NCI-H2029 treated with DMSO at 0.1 percent for 48 hours (cell line): Measurements from ENCODE around the gene TMEM156.
"Not testable (repeated sequence)": the region's sequence is repeated elsewhere in the genome, so short reads cannot be mapped to it uniquely, and the experiment has no call there.

Experiments used
- DNase-seq: peaks from one replicate; lab custom pipeline; 2025; lab: John Stamatoyannopoulos, UW

TMEM156 gene

GRCh38 chr4:39043861-39044363 lies 11.7 kb upstream of the TMEM156 start:
- no peak for DNase-seq

GRCh38 chr4:39043058-39043860 lies 11.1 kb upstream of the TMEM156 start:
- no peak for DNase-seq

- no peak for DNase-seq
Observed at GRCh38 chr4:39042366-39042765, 10.2 kb upstream of the TMEM156 start.

- no peak for DNase-seq
Observed at GRCh38 chr4:39039108-39039507, 6.9 kb upstream of the TMEM156 start.

- DNase-seq: no peak
Observed at GRCh38 chr4:39037941-39038340, 5.7 kb upstream of the TMEM156 start.

- DNase-seq: no peak
Observed at GRCh38 chr4:39037491-39037825, 5.2 kb upstream of the TMEM156 start.

GRCh38 chr4:39036172-39036571 lies 4.0 kb upstream of the TMEM156 start:
- no peak for DNase-seq

- not testable (repeated sequence) for DNase-seq
Observed at GRCh38 chr4:39031590-39032020, 604 bp downstream of the TMEM156 start.

GRCh38 chr4:39030725-39031124 lies 1.5 kb downstream of the TMEM156 start:
- DNase-seq: no peak

- DNase-seq: no peak
Observed at GRCh38 chr4:39029752-39030694, 2.2 kb downstream of the TMEM156 start.

GRCh38 chr4:39026096-39026495 lies 6.1 kb downstream of the TMEM156 start:
- no peak for DNase-seq

- DNase-seq: no peak
Observed at GRCh38 chr4:39025552-39026085, 6.6 kb downstream of the TMEM156 start.

GRCh38 chr4:39024311-39024865 lies 7.8 kb downstream of the TMEM156 start:
- DNase-seq: no peak

- DNase-seq: no peak
Observed at GRCh38 chr4:39023059-39023458, 9.2 kb downstream of the TMEM156 start.

GRCh38 chr4:39022241-39022640 lies 10.0 kb downstream of the TMEM156 start:
- DNase-seq: no peak

GRCh38 chr4:39021631-39022030 lies 10.6 kb downstream of the TMEM156 start:
- no peak for DNase-seq

GRCh38 chr4:39020130-39020529 lies 12.1 kb downstream of the TMEM156 start:
- no peak for DNase-seq

GRCh38 chr4:39014028-39014427 lies 18.2 kb downstream of the TMEM156 start:
- no peak for DNase-seq

- no peak for DNase-seq
Observed at GRCh38 chr4:39004758-39005157, 27.5 kb downstream of the TMEM156 start.

- DNase-seq: not testable (repeated sequence)
Observed at GRCh38 chr4:39002058-39002457, 30.2 kb downstream of the TMEM156 start.

- no peak for DNase-seq
Observed at GRCh38 chr4:38995660-38996005, 36.6 kb downstream of the TMEM156 start.

- DNase-seq: no peak
Observed at GRCh38 chr4:38994135-38994534, 38.1 kb downstream of the TMEM156 start.
